Activated T-helper 1 cell treated with anti-CD3 and anti-CD28 coated beads, Interleukin-2, amount 50 U/mL, for 16 hours (primary cell): ENCODE results near the gene HS6ST1.
"Not testable (repeated sequence)": the region's sequence is repeated elsewhere in the genome, so short reads cannot be mapped to it uniquely, and the experiment has no call there.

Experiments
- DNase-seq, 2 donors: peaks; one replicate each; pipeline ENCODE4 v3.0.0-alpha.2; 2020; ENCODE audit warnings: low read depth in 1 of 2, low spot score in 1 of 2

HS6ST1 gene

GRCh38 chr2:128322715-128323554 lies 4.3 kb upstream of the HS6ST1 start:
- DNase-seq = no peak

- DNase-seq = peak; percentile 58 to 74
Observed at GRCh38 chr2:128321784-128322714, 3.4 kb upstream of the HS6ST1 start.

GRCh38 chr2:128320906-128321771 lies 2.5 kb upstream of the HS6ST1 start:
- DNase-seq = no peak

- DNase-seq = no peak
Observed at GRCh38 chr2:128320192-128320905, 1.7 kb upstream of the HS6ST1 start.

- no peak for DNase-seq
Observed at GRCh38 chr2:128319631-128320191, 1.0 kb upstream of the HS6ST1 start.

- DNase-seq = not testable (repeated sequence)
Observed at GRCh38 chr2:128318245-128318644, 423 bp downstream of the HS6ST1 start.

GRCh38 chr2:128317899-128318225 lies 806 bp downstream of the HS6ST1 start:
- DNase-seq = not testable (repeated sequence)

- DNase-seq = no peak
Observed at GRCh38 chr2:128317181-128317898, 1.3 kb downstream of the HS6ST1 start.

- no peak for DNase-seq
Observed at GRCh38 chr2:128316777-128317180, 1.9 kb downstream of the HS6ST1 start.

GRCh38 chr2:128315829-128316776 lies 2.6 kb downstream of the HS6ST1 start:
- peak in 1 of 2 donors; percentile 3 for DNase-seq

- DNase-seq = no peak
Observed at GRCh38 chr2:128315122-128315828, 3.4 kb downstream of the HS6ST1 start.

- peak in 1 of 2 donors; percentile 2 for DNase-seq
Observed at GRCh38 chr2:128314348-128315121, 4.1 kb downstream of the HS6ST1 start.

- no peak for DNase-seq
Observed at GRCh38 chr2:128313931-128314347, 4.7 kb downstream of the HS6ST1 start.

- DNase-seq = peak in 1 of 2 donors; percentile 2
Observed at GRCh38 chr2:128313091-128313836, 5.4 kb downstream of the HS6ST1 start.

- no peak for DNase-seq
Observed at GRCh38 chr2:128312411-128312810, 6.3 kb downstream of the HS6ST1 start.

GRCh38 chr2:128311755-128312341 lies 6.8 kb downstream of the HS6ST1 start:
- DNase-seq = peak in 1 of 2 donors; percentile 2
